Transverse colon (tissue), 4 donors: ENCODE measurements around the gene BLZF1. TPM values are rescaled to one million over a fixed set of nuclear protein-coding genes. Genes with fewer than 3 reads are reported as not detected.

ENCODE experiments used
- DNase-seq: peaks from one replicate; pipeline ENCODE4 v3.0.0-alpha.2; 2019
- H3K27ac ChIP-seq, 4 donors: fragments of 200-600 bp; sonication (generic); 2 replicates each; pipeline ENCODE4 v1.5.1; 2016 to 2018; ENCODE audit warnings: inconsistent platforms in 4 of 4
- H3K27me3 ChIP-seq: fragments of 200-600 bp; sonication (generic); 2 replicates; pipeline ENCODE4 v1.5.1; 2017; ENCODE audit warnings: inconsistent platforms
- H3K36me3 ChIP-seq, 4 donors: fragments of 200-600 bp; sonication (generic); 2 replicates each; pipeline ENCODE4 v1.5.1; 2017 to 2019; ENCODE audit warnings: inconsistent platforms in 4 of 4
- H3K4me1 ChIP-seq, 4 donors: fragments of 200-600 bp; sonication (generic); 2 replicates each; pipeline ENCODE4 v1.5.1; 2017 to 2020; ENCODE audit warnings: inconsistent platforms in 4 of 4
- H3K4me3 ChIP-seq, 4 donors: fragments of 200-600 bp; sonication (generic); 1 replicate in 1 of 4; 2 replicates in 3 of 4; pipeline versions ENCODE4 v1.5.1 to v1.6.1; 2017 to 2019; ENCODE audit warnings: inconsistent platforms in 4 of 4
- H3K9me3 ChIP-seq, 2 donors: fragments of 200-600 bp; sonication (generic); 2 replicates each; pipeline ENCODE4 v1.5.1; 2017 to 2019; ENCODE audit warnings: inconsistent platforms in 2 of 2
- EP300 ChIP-seq: sonication (generic); formaldehyde crosslinking; IDR thresholded peaks from one replicate; pipeline ENCODE4 v1.6.1; 2017; ENCODE audit warnings: antibody characterized with exemption, low read depth
- POLR2A ChIP-seq: fragments of 450-650 bp; IDR thresholded peaks from one replicate; pipeline ENCODE4 v1.6.1; 2016; ENCODE audit warnings: antibody characterized with exemption, mild to moderate bottlenecking, moderate library complexity
- POLR2AphosphoS5 ChIP-seq, 3 donors: sonication (generic); formaldehyde crosslinking; IDR thresholded peaks; one replicate each; pipeline ENCODE4 v1.6.1; 2016; ENCODE audit warnings: antibody characterized with exemption in 3 of 3
- WGBS, 2 donors: methylation state at CpG; one replicate each; pipeline ENCODE4 v1.1.5; 2018; ENCODE audit warnings: low coverage in 1 of 2; 5-methylcytosine and 5-hydroxymethylcytosine counted together
- in situ Hi-C, 4 donors: fragments of 200-750 bp; cut with MboI; loops; one replicate each; pipeline versions ENCODE4 v1.15.0 to v1.15.1; 2017; ENCODE audit warnings: low sequenced_read_pairs in 3 of 4, low pct_ligation_motif_present in 1 of 4, low pct_unique_long_range_greater_than_20kb in 1 of 4
- intact Hi-C: fragments of 100-400 bp; cut with DNase I; formaldehyde crosslinking; loops from one replicate; pipeline ENCODE4 v1.15.1; 2023; ENCODE audit warnings: low total_unique reads
- total RNA-seq, 4 donors: library from RNA; depleted of rRNA; stranded (reverse); fragments of >200 nt; gene quantifications; one replicate each; pipeline ENCODE4 v1.1.0, GENCODE V29; 2016
- TF ChIP-seq, protein P1 (sequence below), 5 experiments: fragments of 200-600 bp in 3 of 5; fragments of 450-650 bp in 2 of 5; sonication (generic) in 3 of 5; IDR thresholded peaks; 1 replicate in 2 of 5; 2 replicates in 3 of 5; pipeline ENCODE4 v1.5.1; 2016 to 2017; ENCODE audit warnings: antibody characterized with exemption in 5 of 5, inconsistent platforms in 3 of 5, mild to moderate bottlenecking in 2 of 5, moderate library complexity in 1 of 5

The BLZF1 gene
- total RNA-seq, 4 donors from 2014 or later: 14.5 to 33.3 (median 28.1) TPM

DNA sequence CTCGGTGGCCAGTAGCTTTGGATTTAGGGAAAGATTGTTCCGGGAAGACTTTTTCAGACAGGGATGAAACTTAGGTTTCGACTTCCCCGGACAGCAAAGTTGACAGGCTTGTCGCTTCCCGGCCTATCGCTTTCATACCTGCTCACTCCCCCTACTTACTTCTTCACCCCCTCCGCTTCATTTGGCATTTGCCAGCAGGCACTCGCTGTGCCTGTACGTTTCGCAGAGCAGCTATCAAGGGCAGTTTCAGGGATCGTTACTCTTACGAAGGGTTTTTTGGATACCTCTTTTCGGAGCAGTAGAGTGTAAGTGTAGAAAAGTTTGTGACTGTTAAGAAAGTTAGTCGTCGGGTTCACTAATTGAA lies 393 bp downstream of the BLZF1 start:
- peak; percentile 23 for DNase-seq
- H3K36me3 ChIP-seq: peaks cover 0 to 26% (median 5%) of the 10 kb centered on the region in 4 donors

DNA sequence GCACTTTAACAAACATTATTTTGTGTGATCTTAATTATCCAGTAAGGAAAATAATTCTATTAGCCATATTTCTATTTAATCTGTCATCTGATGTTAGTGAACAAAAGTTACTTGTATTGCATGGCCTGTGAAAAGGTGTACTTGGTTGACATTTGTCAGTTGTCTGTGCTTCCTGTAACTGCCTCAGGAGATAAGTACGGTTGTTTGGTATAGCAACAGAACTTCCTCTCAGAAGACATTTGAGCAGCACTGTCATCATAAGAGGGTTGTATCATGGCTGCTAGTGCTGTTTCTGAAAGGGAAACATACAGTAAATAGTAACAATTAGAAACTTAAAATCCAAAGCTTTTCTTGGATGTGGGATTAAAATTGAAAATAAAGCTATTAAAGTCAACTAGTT lies 3.4 kb downstream of the BLZF1 start:
- Histone ChIP-seq H3K27me3 (no peaks in the 10 kb centered on the region), H3K27ac (no peak overlapping the region), H3K4me1 (peaks cover 5 to 24% (median 20%) of the 10 kb centered on the region in 4 donors), H3K9me3 (no peaks in the 10 kb centered on the region), H3K4me3 (no peak overlapping the region), H3K36me3 (peaks cover 0 to 26% (median 7%) of the 10 kb centered on the region in 4 donors)
- WGBS, 2 donors: 58% methylated on average over 1 of the region's 1 CpG; no CpG with 5 or more reads in 1 of the 2 donors
- in situ Hi-C loops (loop anchor here in 1 of 4 donors (25.0 kb wide), 1 partner anchor 934 kb away; no protein-coding TSS in a partner anchor), intact Hi-C loops (no loop called here)
- TF ChIP-seq EP300 (no peak), POLR2AphosphoS5 (IDR thresholded peaks at IDR 0.05) (no peak), POLR2A (no peak)
- TF ChIP-seq, protein P1, sequence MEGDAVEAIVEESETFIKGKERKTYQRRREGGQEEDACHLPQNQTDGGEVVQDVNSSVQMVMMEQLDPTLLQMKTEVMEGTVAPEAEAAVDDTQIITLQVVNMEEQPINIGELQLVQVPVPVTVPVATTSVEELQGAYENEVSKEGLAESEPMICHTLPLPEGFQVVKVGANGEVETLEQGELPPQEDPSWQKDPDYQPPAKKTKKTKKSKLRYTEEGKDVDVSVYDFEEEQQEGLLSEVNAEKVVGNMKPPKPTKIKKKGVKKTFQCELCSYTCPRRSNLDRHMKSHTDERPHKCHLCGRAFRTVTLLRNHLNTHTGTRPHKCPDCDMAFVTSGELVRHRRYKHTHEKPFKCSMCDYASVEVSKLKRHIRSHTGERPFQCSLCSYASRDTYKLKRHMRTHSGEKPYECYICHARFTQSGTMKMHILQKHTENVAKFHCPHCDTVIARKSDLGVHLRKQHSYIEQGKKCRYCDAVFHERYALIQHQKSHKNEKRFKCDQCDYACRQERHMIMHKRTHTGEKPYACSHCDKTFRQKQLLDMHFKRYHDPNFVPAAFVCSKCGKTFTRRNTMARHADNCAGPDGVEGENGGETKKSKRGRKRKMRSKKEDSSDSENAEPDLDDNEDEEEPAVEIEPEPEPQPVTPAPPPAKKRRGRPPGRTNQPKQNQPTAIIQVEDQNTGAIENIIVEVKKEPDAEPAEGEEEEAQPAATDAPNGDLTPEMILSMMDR (IDR thresholded peaks at IDR 0.05): no peak
- DNase-seq: no peak

More for the DNA sequence above, 393 bp downstream of the BLZF1 start:
- no peak for TF ChIP-seq POLR2AphosphoS5 (IDR thresholded peaks at IDR 0.05)
- TF ChIP-seq, protein P1 (IDR thresholded peaks at IDR 0.05): no peak
- TF ChIP-seq POLR2A: no peak
- no peak for TF ChIP-seq EP300
- H3K27me3 ChIP-seq: no peaks in the 10 kb centered on the region
- no peaks in the 10 kb centered on the region for H3K9me3 ChIP-seq
- peak overlapping the region; percentile 52 to 84 (median 67) for H3K4me3 ChIP-seq
- in situ Hi-C loops: loop anchor here in 1 of 4 donors (25.0 kb wide), 1 partner anchor 931 kb away; no protein-coding TSS in a partner anchor
- intact Hi-C loops: loop anchor here (10.0 kb wide), 1 partner anchor 1034 kb away; no protein-coding TSS in a partner anchor
- peak overlapping the region; percentile 84 to 91 (median 87) for H3K27ac ChIP-seq
- H3K4me1 ChIP-seq: peaks cover 5 to 26% (median 23%) of the 10 kb centered on the region in 4 donors
- 0 to 3% methylated on average over 15 to 16 of the region's 16 CpGs for whole genome bisulfite sequencing, 2 donors

DNA sequence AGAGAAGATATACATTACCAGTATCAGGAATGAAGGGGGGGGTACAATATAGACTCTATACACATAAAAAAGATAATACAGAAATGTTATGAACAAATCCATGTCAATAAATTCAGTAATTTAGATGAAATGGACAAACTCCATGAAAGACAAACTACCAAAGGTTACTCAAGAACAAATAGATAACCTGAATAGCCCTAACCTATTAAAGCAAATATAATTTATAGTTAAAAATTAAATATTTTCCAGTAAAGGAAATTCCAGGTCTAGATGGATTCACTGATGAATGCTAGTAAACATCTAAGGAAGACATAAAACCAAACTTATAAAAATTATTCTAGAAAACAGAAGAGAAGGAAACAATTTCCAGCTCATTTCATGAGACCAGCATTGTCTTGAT lies 13.2 kb downstream of the BLZF1 start:
- no peak overlapping the region for H3K27ac ChIP-seq
- no peaks in the 10 kb centered on the region for H3K27me3 ChIP-seq
- no peak for TF ChIP-seq POLR2AphosphoS5 (IDR thresholded peaks at IDR 0.05)
- no peak for TF ChIP-seq EP300
- TF ChIP-seq, protein P1 (IDR thresholded peaks at IDR 0.05): no peak
- no peak for TF ChIP-seq POLR2A
- in situ Hi-C loops: loop anchor here in 2 of 4 donors (10.0 to 25.0 kb wide), 2 partner anchors 156 to 164 kb away; no protein-coding TSS in a partner anchor
- no peak overlapping the region for H3K4me3 ChIP-seq
- DNase-seq: no peak
- no peaks in the 10 kb centered on the region for H3K4me1 ChIP-seq
- no peaks in the 10 kb centered on the region for H3K9me3 ChIP-seq
- H3K36me3 ChIP-seq: peaks cover 0 to 77% (median 15%) of the 10 kb centered on the region in 4 donors
- intact Hi-C loops: no loop called here

DNA sequence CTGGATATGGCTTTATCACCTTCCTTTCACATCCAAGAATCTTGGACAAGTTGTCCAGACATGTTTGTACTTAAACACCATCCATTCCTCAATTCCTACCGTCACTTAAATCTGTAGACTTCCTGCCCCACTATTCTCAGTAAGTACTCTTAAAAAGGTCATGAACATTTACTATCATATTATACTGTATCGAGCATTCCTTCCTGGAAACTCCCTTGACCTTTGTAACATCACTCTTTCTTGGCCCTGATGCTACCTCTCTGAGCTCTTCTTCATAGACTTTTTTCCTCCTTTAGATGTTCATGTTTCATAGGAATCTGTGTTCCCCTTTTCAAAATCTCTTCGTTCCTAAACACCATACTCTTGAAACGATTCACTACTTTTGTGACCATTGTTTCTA lies 15.5 kb downstream of the BLZF1 start:
- in situ Hi-C loops: loop anchor here in 2 of 4 donors (10.0 to 25.0 kb wide), 2 partner anchors 154 to 161 kb away; no protein-coding TSS in a partner anchor
- no peak overlapping the region for H3K27ac ChIP-seq
- peaks cover 0 to 71% (median 10%) of the 10 kb centered on the region in 4 donors for H3K36me3 ChIP-seq

More for the DNA sequence above, 15.5 kb downstream of the BLZF1 start:
- Histone ChIP-seq H3K27me3 (no peaks in the 10 kb centered on the region), H3K4me1 (peaks cover 0 to 5% (median 0%) of the 10 kb centered on the region in 4 donors), H3K9me3 (no peaks in the 10 kb centered on the region), H3K4me3 (no peak overlapping the region)
- DNase-seq: no peak
- TF ChIP-seq EP300 (no peak), POLR2AphosphoS5 (IDR thresholded peaks at IDR 0.05) (no peak), POLR2A (no peak)
- TF ChIP-seq, protein P1 (IDR thresholded peaks at IDR 0.05): no peak
- intact Hi-C loops: no loop called here
- 52 to 74% methylated on average over 4 of the region's 4 CpGs for WGBS, 2 donors
